Measurements from ENCODE around the gene SPHK1.
A peak's percentile ranks its signal among the peaks of the same experiment; 100 is the strongest.

The SPHK1 gene

GRCh38 chr17:76395980-76396379 is 11.6 kb downstream of the SPHK1 start:
- no peak overlapping the region for H3K4me3 ChIP-seq (ENCODE audit: low read depth, low read length)
- DNase-seq (ENCODE audit: low read depth), result no peak
- TF ChIP-seq CTCF (conservative IDR thresholded peaks at IDR 0.05; ENCODE audit: low read depth, low read length), result no peak

- H3K4me3 ChIP-seq (ENCODE audit: low read depth, low read length), result no peak overlapping the region
- peak; percentile 49 for TF ChIP-seq CTCF (conservative IDR thresholded peaks at IDR 0.05; ENCODE audit: low read depth, low read length)
Observed at GRCh38 chr17:76397184-76397583, 12.8 kb downstream of the SPHK1 start.

GRCh38 chr17:76397687-76398522 is 13.5 kb downstream of the SPHK1 start:
- peak; percentile 98 for TF ChIP-seq CTCF (conservative IDR thresholded peaks at IDR 0.05; ENCODE audit: low read depth, low read length)
- DNase-seq (ENCODE audit: low read depth), result peak; percentile 94

More at GRCh38 chr17:76397184-76397583, 12.8 kb downstream of the SPHK1 start:
- DNase-seq (ENCODE audit: low read depth), result no peak

GRCh38 chr17:76398523-76399174 is 14.2 kb downstream of the SPHK1 start:
- no peak for DNase-seq (ENCODE audit: low read depth)
- TF ChIP-seq CTCF (conservative IDR thresholded peaks at IDR 0.05; ENCODE audit: low read depth, low read length), result no peak
- H3K4me3 ChIP-seq (ENCODE audit: low read depth, low read length), result no peak overlapping the region

More at GRCh38 chr17:76397687-76398522, 13.5 kb downstream of the SPHK1 start:
- H3K4me3 ChIP-seq (ENCODE audit: low read depth, low read length), result no peak overlapping the region

GRCh38 chr17:76399175-76400172 is 15.1 kb downstream of the SPHK1 start:
- TF ChIP-seq CTCF (conservative IDR thresholded peaks at IDR 0.05; ENCODE audit: low read depth, low read length), result no peak
- H3K4me3 ChIP-seq (ENCODE audit: low read depth, low read length), result no peak overlapping the region
- no peak for DNase-seq (ENCODE audit: low read depth)

- no peak for TF ChIP-seq CTCF (conservative IDR thresholded peaks at IDR 0.05; ENCODE audit: low read depth, low read length)
- no peak overlapping the region for H3K4me3 ChIP-seq (ENCODE audit: low read depth, low read length)
- DNase-seq (ENCODE audit: low read depth), result no peak
Observed at GRCh38 chr17:76402711-76403110, 18.3 kb downstream of the SPHK1 start.

Data from choroid plexus epithelial cell (primary cell).